Stomach (tissue), 4 donors: Measurements from ENCODE around the gene TRIM27.
A peak's percentile ranks its signal among the peaks of the same experiment; 100 is the strongest.

Experiments
- CTCF ChIP-seq, 7 experiments: fragments of 450-650 bp in 4 of 7; fragments of 200-600 bp in 3 of 7; sonication (generic) in 3 of 7; IDR thresholded peaks; one replicate each; pipeline ENCODE4 v1.5.1; 2016 to 2019; ENCODE audit warnings: antibody characterized with exemption in 7 of 7, control low read depth in 2 of 7, mild to moderate bottlenecking in 1 of 7
- EP300 ChIP-seq: sonication (generic); formaldehyde crosslinking; IDR thresholded peaks from one replicate; pipeline ENCODE4 v1.6.1; 2017; ENCODE audit warnings: antibody characterized with exemption
- POLR2A ChIP-seq, 4 donors: fragments of 450-650 bp; IDR thresholded peaks; one replicate each; pipeline ENCODE4 v1.6.1; 2016; ENCODE audit warnings: antibody characterized with exemption in 4 of 4, control low read depth in 2 of 4, mild to moderate bottlenecking in 1 of 4, moderate library complexity in 1 of 4
- POLR2AphosphoS5 ChIP-seq, 3 donors: sonication (generic); formaldehyde crosslinking; IDR thresholded peaks; one replicate each; pipeline ENCODE4 v1.6.1; 2016; ENCODE audit warnings: antibody characterized with exemption in 3 of 3

- TF ChIP-seq POLR2A (IDR thresholded peaks at IDR 0.05) (no peak), CTCF (IDR thresholded peaks at IDR 0.05) (no peak), EP300 (no peak), POLR2AphosphoS5 (IDR thresholded peaks at IDR 0.05) (peak in 1 of 3 donors; percentile 20)
These were observed 20.0 kb upstream of the TRIM27 start for GRCh38 chr6:28943557-28944411.
